MCF 10A (cell line): Measurements from ENCODE around the gene SLC6A6. TPM values are rescaled to one million over a fixed set of nuclear protein-coding genes. Genes with fewer than 3 reads are reported as not detected.

Source experiments
- BruUV-seq: library from RNA; stranded (reverse); fragments of 400-500 nt; replicated peaks from 2 replicates; lab custom pipeline; 2021; lab: Mats Ljungman, UMichigan
- CTCF ChIA-PET: fragments of 300-600 bp; sonication (Branson Sonifier 250); formaldehyde crosslinking; extraction: SDS; loops from one replicate; lab custom pipeline; 2021; ENCODE audit warnings: antibody characterized with exemption, inconsistent platforms; lab: Yijun Ruan, JAX
- POLR2A ChIA-PET: fragments of 300-600, 350-650 bp; sonication (Branson Sonifier 250); formaldehyde crosslinking; extraction: SDS; loops from one replicate; lab custom pipeline; 2020; ENCODE audit warnings: antibody characterized with exemption, inconsistent platforms; lab: Yijun Ruan, JAX
- DNase-seq: peaks from one replicate; pipeline ENCODE4 v3.0.0-alpha.2; 2018; ENCODE audit not compliant: unreplicated experiment
- H3K27ac Mint-ChIP-seq: one replicate; pipeline ENCODE4 v1.8.0; 2022; ENCODE audit warnings: mild to moderate bottlenecking, low read depth, mixed read lengths; ENCODE audit not compliant: unreplicated experiment
- H3K27me3 Mint-ChIP-seq: one replicate; pipeline ENCODE4 v1.8.0; 2022; ENCODE audit warnings: mixed read lengths; ENCODE audit not compliant: insufficient read depth, unreplicated experiment
- H3K36me3 Mint-ChIP-seq: one replicate; pipeline ENCODE4 v1.8.0; 2022; ENCODE audit warnings: mild to moderate bottlenecking, moderate library complexity, mixed read lengths; ENCODE audit not compliant: insufficient read depth, unreplicated experiment
- H3K4me1 Mint-ChIP-seq: one replicate; pipeline ENCODE4 v1.8.0; 2022; ENCODE audit warnings: mixed read lengths; ENCODE audit not compliant: insufficient read depth, unreplicated experiment
- H3K4me3 Mint-ChIP-seq: one replicate; pipeline ENCODE4 v1.8.0; 2022; ENCODE audit warnings: mild to moderate bottlenecking, moderate library complexity, mixed read lengths; ENCODE audit not compliant: unreplicated experiment
- H3K9me3 Mint-ChIP-seq: one replicate; pipeline ENCODE4 v1.8.0; 2022; ENCODE audit warnings: mixed read lengths; ENCODE audit not compliant: unreplicated experiment
- intact Hi-C: fragments of 100-400 bp; cut with micrococcal nuclease; formaldehyde crosslinking; loops from 2 replicates; pipeline ENCODE4 v1.14.1; 2022
- total RNA-seq: library from RNA; stranded (reverse); gene quantifications from 2 replicates; pipeline ENCODE4 v1.2.3, GENCODE V29; 2022
- TF ChIP-seq, protein P1 (sequence below): fragments of 200-600 bp; IDR thresholded peaks from one replicate; pipeline ENCODE4 v1.8.0; 2022; ENCODE audit warnings: antibody characterized with exemption, mild to moderate bottlenecking; ENCODE audit not compliant: unreplicated experiment

SLC6A6 gene
- total RNA-seq, 1 experiment from 2014 or later: 7.6 TPM

DNA sequence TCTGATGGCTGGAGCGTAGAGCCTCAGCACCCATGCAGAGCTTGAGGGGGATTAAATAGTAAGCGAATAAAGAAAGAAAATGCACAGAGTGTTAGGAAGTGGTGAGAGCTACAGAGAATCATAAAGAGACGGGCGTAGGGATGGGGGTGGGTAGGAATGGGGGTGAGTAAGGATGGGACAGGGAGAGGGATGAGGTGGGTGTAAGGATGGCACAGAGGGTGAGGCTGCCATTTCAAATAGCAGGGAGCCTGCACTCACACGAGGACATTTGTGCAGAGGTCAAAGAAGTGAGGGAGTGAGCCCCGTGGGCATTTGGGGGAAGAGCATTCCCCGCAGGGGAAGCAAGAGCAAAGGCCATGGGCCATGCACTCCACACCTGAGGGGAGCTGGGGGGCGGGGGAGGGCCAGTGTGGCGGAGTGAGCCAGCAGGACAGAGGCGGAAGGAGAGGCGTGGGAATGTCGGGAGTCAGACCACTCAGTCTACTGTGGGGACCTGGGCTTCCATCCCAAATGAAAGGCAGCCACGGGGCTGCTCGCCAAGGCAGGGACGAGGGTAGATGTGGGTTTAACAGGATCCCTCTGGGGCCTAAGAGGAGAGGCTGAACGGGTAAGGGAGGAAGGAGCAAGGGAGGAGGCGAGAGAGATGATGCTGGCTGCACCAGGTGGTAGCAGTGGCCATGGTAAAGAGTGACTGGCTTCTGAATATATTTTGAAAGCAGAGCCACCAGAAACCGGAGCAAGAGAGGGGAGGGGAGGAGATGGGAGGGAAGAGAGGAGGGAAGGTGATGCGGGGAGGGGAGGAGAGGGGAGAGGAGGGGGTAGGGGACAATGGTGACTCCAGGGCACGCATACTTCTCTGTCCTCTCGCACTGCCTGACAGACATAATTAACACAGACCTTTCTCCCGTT lies 35.2 kb upstream of the SLC6A6 start:
- no peaks in the 10 kb centered on the region for H3K9me3 Mint-ChIP-seq
- H3K4me3 Mint-ChIP-seq: no peak overlapping the region
- H3K27ac Mint-ChIP-seq: no peak overlapping the region
- TF ChIP-seq, protein P1, sequence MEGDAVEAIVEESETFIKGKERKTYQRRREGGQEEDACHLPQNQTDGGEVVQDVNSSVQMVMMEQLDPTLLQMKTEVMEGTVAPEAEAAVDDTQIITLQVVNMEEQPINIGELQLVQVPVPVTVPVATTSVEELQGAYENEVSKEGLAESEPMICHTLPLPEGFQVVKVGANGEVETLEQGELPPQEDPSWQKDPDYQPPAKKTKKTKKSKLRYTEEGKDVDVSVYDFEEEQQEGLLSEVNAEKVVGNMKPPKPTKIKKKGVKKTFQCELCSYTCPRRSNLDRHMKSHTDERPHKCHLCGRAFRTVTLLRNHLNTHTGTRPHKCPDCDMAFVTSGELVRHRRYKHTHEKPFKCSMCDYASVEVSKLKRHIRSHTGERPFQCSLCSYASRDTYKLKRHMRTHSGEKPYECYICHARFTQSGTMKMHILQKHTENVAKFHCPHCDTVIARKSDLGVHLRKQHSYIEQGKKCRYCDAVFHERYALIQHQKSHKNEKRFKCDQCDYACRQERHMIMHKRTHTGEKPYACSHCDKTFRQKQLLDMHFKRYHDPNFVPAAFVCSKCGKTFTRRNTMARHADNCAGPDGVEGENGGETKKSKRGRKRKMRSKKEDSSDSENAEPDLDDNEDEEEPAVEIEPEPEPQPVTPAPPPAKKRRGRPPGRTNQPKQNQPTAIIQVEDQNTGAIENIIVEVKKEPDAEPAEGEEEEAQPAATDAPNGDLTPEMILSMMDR: no peak
- DNase-seq: no peak
- peaks cover 27% of the 10 kb centered on the region for H3K27me3 Mint-ChIP-seq
- CTCF ChIA-PET: interaction anchor here (1.3 to 1.7 kb wide), 2 partner anchors 20 to 106 kb away, joined by 3 to 4 read pairs; no protein-coding TSS in a partner anchor
- no TSS peak for BruUV-seq
- intact Hi-C loops: loop anchor here (10.0 kb wide), 1 partner anchor 102 kb away; no protein-coding TSS in a partner anchor
- H3K36me3 Mint-ChIP-seq: peaks cover 6% of the 10 kb centered on the region
- peaks cover 8% of the 10 kb centered on the region for H3K4me1 Mint-ChIP-seq
- POLR2A ChIA-PET: no interaction called here

DNA sequence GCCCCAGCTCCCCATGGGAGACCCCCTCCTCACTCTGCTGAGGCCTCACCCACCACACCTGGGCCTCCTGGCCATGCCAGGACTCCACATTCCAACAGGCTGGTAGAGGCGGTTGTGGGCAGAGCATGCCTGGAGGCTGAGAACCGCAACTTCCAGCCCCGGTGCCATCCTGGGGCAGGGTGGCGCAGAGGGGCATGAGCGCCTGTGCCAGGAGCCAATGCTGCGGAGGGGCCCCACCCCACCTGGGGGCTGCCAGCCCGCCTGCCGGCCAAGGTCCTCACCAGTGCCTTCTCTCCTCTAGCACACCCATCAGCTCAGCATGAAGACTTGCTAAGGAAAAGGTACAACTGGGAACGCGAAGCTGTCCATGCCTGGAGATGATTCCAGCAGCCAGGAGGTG lies 34.3 kb upstream of the SLC6A6 start:
- intact Hi-C loops: loop anchor here (10.0 kb wide), 1 partner anchor 103 kb away; no protein-coding TSS in a partner anchor
- CTCF ChIA-PET: no interaction called here

DNA sequence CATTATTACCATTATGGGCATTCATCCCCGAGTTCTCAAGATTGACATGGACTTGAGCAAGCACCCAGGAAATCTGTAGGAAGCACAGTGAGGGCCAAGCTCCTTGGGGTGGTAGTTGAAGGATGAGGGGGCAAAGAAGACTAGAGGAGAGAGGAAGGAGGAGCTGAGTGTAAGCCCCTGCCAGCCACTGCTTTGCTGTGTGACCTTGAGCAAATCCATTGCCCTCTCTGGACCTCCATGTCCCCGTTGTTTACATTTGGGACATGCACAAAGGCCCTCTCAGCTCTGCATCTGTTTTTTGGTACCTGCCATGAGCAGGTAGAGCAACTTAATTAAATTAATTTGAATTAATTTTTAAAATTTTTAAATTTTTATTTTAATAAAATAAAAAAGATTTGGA lies 33.5 kb upstream of the SLC6A6 start:
- intact Hi-C loops: loop anchor here (10.0 kb wide), 1 partner anchor 104 kb away; no protein-coding TSS in a partner anchor
- POLR2A ChIA-PET: no interaction called here
- no peak for DNase-seq
- H3K9me3 Mint-ChIP-seq: no peaks in the 10 kb centered on the region
- no peak overlapping the region for H3K27ac Mint-ChIP-seq
- CTCF ChIA-PET: interaction anchor here (0.6 kb wide), 2 partner anchors 475 to 827 kb away, joined by 3 to 4 read pairs; no protein-coding TSS in a partner anchor
- peaks cover 6% of the 10 kb centered on the region for H3K36me3 Mint-ChIP-seq
- no peak overlapping the region for H3K4me3 Mint-ChIP-seq
- no TSS peak for BruUV-seq
- TF ChIP-seq, protein P1: no peak
- H3K27me3 Mint-ChIP-seq: peaks cover 18% of the 10 kb centered on the region
- H3K4me1 Mint-ChIP-seq: peaks cover 16% of the 10 kb centered on the region

More for the DNA sequence above, 34.3 kb upstream of the SLC6A6 start:
- no peak for DNase-seq
- H3K27ac Mint-ChIP-seq: no peak overlapping the region
- POLR2A ChIA-PET: no interaction called here
- H3K4me3 Mint-ChIP-seq: no peak overlapping the region
- H3K9me3 Mint-ChIP-seq: no peaks in the 10 kb centered on the region
- peaks cover 15% of the 10 kb centered on the region for H3K4me1 Mint-ChIP-seq
- H3K27me3 Mint-ChIP-seq: peaks cover 25% of the 10 kb centered on the region
- H3K36me3 Mint-ChIP-seq: peaks cover 6% of the 10 kb centered on the region
- BruUV-seq: no TSS peak
- TF ChIP-seq, protein P1: no peak
